ENCODE results near the gene AADACL2. TPM values are rescaled to one million over a fixed set of nuclear protein-coding genes. Genes with fewer than 3 reads are reported as not detected.

Gene AADACL2
- total RNA-seq, 1 donor from 2014 or later: 0.21 TPM

GRCh38 chr3:151765685-151766084, 32.0 kb downstream of the AADACL2 start:
- TF ChIP-seq, protein P1, sequence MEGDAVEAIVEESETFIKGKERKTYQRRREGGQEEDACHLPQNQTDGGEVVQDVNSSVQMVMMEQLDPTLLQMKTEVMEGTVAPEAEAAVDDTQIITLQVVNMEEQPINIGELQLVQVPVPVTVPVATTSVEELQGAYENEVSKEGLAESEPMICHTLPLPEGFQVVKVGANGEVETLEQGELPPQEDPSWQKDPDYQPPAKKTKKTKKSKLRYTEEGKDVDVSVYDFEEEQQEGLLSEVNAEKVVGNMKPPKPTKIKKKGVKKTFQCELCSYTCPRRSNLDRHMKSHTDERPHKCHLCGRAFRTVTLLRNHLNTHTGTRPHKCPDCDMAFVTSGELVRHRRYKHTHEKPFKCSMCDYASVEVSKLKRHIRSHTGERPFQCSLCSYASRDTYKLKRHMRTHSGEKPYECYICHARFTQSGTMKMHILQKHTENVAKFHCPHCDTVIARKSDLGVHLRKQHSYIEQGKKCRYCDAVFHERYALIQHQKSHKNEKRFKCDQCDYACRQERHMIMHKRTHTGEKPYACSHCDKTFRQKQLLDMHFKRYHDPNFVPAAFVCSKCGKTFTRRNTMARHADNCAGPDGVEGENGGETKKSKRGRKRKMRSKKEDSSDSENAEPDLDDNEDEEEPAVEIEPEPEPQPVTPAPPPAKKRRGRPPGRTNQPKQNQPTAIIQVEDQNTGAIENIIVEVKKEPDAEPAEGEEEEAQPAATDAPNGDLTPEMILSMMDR (IDR thresholded peaks at IDR 0.05): no peak
- peaks cover 13% of the 10 kb centered on the region for H3K4me1 ChIP-seq
- no peaks in the 10 kb centered on the region for H3K36me3 ChIP-seq
- ATAC-seq (no peak), DNase-seq (no peak)
- no peak overlapping the region for H3K27ac ChIP-seq
- no peak overlapping the region for H3K4me3 ChIP-seq
- intact Hi-C loops (cut with DNase I): no loop called here
- H3K9me3 ChIP-seq: no peaks in the 10 kb centered on the region
- no peaks in the 10 kb centered on the region for H3K27me3 ChIP-seq (ENCODE audit: low read depth)

DNA sequence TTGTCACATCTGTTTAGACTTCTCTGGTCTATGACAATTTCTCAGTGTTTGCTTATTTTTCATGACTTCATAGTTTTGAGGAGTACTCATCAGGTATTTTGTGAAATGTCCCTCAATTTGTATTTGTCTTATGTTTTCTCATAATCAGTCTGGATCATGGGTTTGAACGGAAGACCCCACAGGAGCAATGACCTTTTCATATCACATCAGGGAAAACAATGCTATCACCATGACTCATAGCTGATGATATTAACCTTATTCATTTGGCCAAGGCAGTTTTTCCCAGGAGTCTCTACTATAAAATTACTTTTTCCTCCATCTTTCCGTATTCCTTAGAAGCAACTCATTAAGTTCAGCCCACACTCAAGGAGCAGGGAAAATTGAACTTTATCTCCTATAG, 32.7 kb downstream of the AADACL2 start:
- no peak overlapping the region for H3K4me3 ChIP-seq
- no peak overlapping the region for H3K27ac ChIP-seq
- no peaks in the 10 kb centered on the region for H3K9me3 ChIP-seq
- H3K4me1 ChIP-seq: peaks cover 21% of the 10 kb centered on the region
- intact Hi-C loops (cut with DNase I): no loop called here
- ATAC-seq: no peak
- no peaks in the 10 kb centered on the region for H3K36me3 ChIP-seq
- DNase-seq: no peak
- H3K27me3 ChIP-seq (ENCODE audit: low read depth): no peaks in the 10 kb centered on the region
- TF ChIP-seq, protein P1 (IDR thresholded peaks at IDR 0.05): no peak

DNA sequence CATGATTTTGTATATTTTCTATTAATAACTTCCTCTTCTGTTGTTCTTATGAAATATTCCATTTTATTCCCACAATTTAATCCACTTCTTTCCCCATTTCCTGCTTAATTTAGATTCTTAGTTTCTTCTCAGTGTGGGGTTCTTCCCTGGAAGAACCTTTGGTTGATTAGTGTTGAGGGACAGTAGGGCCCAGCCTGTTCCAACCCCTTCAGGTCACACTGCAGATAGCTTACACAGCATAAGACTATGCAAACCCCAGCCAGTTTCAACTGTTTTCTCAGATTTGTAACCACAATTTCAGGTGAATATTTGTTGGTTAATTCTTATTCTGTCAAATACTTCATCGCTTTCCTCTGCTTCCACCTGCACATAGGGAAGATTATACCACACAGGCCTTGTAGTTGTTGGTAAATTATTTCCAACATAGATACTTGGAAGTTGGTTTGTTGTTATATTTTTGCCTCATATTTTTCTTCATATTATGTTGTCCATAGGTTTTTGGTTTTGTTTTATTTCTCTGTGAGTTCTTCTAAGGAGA, 34.7 kb downstream of the AADACL2 start:
- Histone ChIP-seq H3K9me3 (no peaks in the 10 kb centered on the region), H3K36me3 (no peaks in the 10 kb centered on the region), H3K4me1 (peaks cover 27% of the 10 kb centered on the region), H3K4me3 (no peak overlapping the region), H3K27me3 (ENCODE audit: low read depth) (no peaks in the 10 kb centered on the region), H3K27ac (no peak overlapping the region)
- no peak for DNase-seq
- TF ChIP-seq, protein P1 (IDR thresholded peaks at IDR 0.05): no peak
- no peak for ATAC-seq
- intact Hi-C loops (cut with DNase I): no loop called here

GRCh38 chr3:151769175-151769574, 35.4 kb downstream of the AADACL2 start:
- no peaks in the 10 kb centered on the region for H3K27me3 ChIP-seq (ENCODE audit: low read depth)
- H3K4me1 ChIP-seq: peaks cover 27% of the 10 kb centered on the region
- H3K27ac ChIP-seq: peak overlapping the region; percentile 61
- no peaks in the 10 kb centered on the region for H3K9me3 ChIP-seq
- intact Hi-C loops (cut with DNase I): no loop called here
- TF ChIP-seq, protein P1 (IDR thresholded peaks at IDR 0.05): no peak
- DNase-seq (no peak), ATAC-seq (no peak)
- H3K36me3 ChIP-seq: no peaks in the 10 kb centered on the region
- no peak overlapping the region for H3K4me3 ChIP-seq

DNA sequence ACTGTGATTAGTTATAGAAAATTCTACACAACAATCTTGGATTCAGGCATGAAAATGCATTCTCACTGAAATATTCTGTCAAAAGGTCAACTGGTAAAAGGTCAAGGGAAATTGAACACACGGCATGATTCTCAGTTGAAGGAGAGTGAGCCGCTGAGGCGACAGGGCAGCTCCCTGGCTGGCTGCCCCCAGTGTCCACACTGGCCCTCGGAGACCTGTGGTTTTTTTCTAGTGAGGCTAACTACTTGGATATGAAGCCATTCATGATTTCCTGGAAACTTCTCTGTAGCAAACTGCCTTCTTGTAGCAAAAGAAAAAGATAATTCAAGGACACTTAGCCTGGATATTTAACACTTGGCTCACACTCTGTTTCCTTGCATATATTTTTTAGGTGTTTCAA, 37.2 kb downstream of the AADACL2 start:
- H3K4me3 ChIP-seq: peak overlapping the region; percentile 17
- DNase-seq (peak; percentile 75), ATAC-seq (peak; percentile 94)
- peaks cover 29% of the 10 kb centered on the region for H3K4me1 ChIP-seq
- H3K36me3 ChIP-seq: no peaks in the 10 kb centered on the region
- TF ChIP-seq, protein P1 (IDR thresholded peaks at IDR 0.05): no peak
- H3K9me3 ChIP-seq: no peaks in the 10 kb centered on the region
- intact Hi-C loops (cut with DNase I): no loop called here
- H3K27me3 ChIP-seq (ENCODE audit: low read depth): no peaks in the 10 kb centered on the region
- peak overlapping the region; percentile 61 for H3K27ac ChIP-seq
